HepG2 (cell line): ENCODE measurements around the gene LRP10. TPM values are rescaled to one million over a fixed set of nuclear protein-coding genes. Genes with fewer than 3 reads are reported as not detected.
A peak's percentile ranks its signal among the peaks of the same experiment; 100 is the strongest.

Source experiments
- CBX5 ChIP-seq: sonication (generic); formaldehyde crosslinking; IDR thresholded peaks from 2 replicates; pipeline ENCODE4 v1.4.0; 2020; ENCODE audit warnings: missing genetic modification reagents, borderline replicate concordance
- CC2D1A ChIP-seq: sonication (generic); formaldehyde crosslinking; IDR thresholded peaks from 2 replicates; pipeline ENCODE4 v1.8.1; 2023; ENCODE audit warnings: mild to moderate bottlenecking, missing genetic modification reagents
- DR1 ChIP-seq: sonication (generic); formaldehyde crosslinking; IDR thresholded peaks from 2 replicates; pipeline ENCODE4 v1.8.0; 2021; ENCODE audit warnings: mild to moderate bottlenecking, missing genetic modification reagents, inconsistent platforms
- ELF3 ChIP-seq: IDR thresholded peaks from 2 replicates; pipeline ENCODE4 v1.6.1; 2016; ENCODE audit warnings: missing genetic modification reagents, missing compliant biosample characterization
- IKZF1 ChIP-seq: fragments of 450-650 bp; IDR thresholded peaks from 2 replicates; pipeline ENCODE4 v1.7.1; 2016
- NR3C1 ChIP-seq: sonication (generic); formaldehyde crosslinking; IDR thresholded peaks from 2 replicates; pipeline ENCODE4 v1.4.0; 2020; ENCODE audit warnings: missing genetic modification reagents
- PHF20 ChIP-seq: sonication (generic); formaldehyde crosslinking; IDR thresholded peaks from 2 replicates; pipeline ENCODE4 v1.5.0; 2020; ENCODE audit warnings: mild to moderate bottlenecking, missing genetic modification reagents
- ZFP90 ChIP-seq: sonication (generic); formaldehyde crosslinking; IDR thresholded peaks from 2 replicates; pipeline ENCODE4 v1.8.0; 2022; ENCODE audit warnings: missing genetic modification reagents, mild to moderate bottlenecking, inconsistent platforms, borderline replicate concordance
- ZNF136 ChIP-seq: sonication (generic); formaldehyde crosslinking; IDR thresholded peaks from 2 replicates; pipeline ENCODE4 v1.8.1; 2022; ENCODE audit warnings: low read depth, mild to moderate bottlenecking, moderate library complexity, missing genetic modification reagents
- ZNF552 ChIP-seq: sonication (generic); formaldehyde crosslinking; IDR thresholded peaks from 2 replicates; pipeline ENCODE4 v1.9.0; 2022; ENCODE audit warnings: missing genetic modification reagents, mild to moderate bottlenecking, borderline replicate concordance
- ZNF672 ChIP-seq: sonication (generic); formaldehyde crosslinking; IDR thresholded peaks from 2 replicates; pipeline ENCODE4 v1.8.1; 2022; ENCODE audit warnings: missing genetic modification reagents
- ZNF674 ChIP-seq: sonication (generic); formaldehyde crosslinking; IDR thresholded peaks from 2 replicates; pipeline ENCODE4 v1.5.0; 2020; ENCODE audit warnings: low read depth, mild to moderate bottlenecking, missing genetic modification reagents
- polyA plus RNA-seq, 8 experiments: library from polyadenylated mRNA; depleted of rRNA in 3 of 8; stranded (reverse) in 7 of 8; unstranded in 1 of 8; fragments of >200 nt; fragmentation: Illumina TruSeq in 4 of 8; extraction: Trizol in 4 of 8; gene quantifications; 2 replicates each; pipeline versions ENCODE4 v1.2.1 to v1.2.3, GENCODE V29; 2011 to 2016; ENCODE audit warnings: low read depth in 4 of 8, missing spikeins in 1 of 8, mixed read lengths in 1 of 8; ENCODE audit not compliant: insufficient read depth in 1 of 8
- total RNA-seq, 5 experiments: library from RNA; depleted of rRNA; stranded (reverse); fragments of >200 nt; fragmentation: Illumina TruSeq; extraction: Trizol; gene quantifications; 2 replicates each; pipeline ENCODE4 v1.2.3, GENCODE V29; 2016; ENCODE audit warnings: low read depth in 1 of 5
- TF ChIP-seq, protein P1 (sequence below): sonication (generic); formaldehyde crosslinking; IDR thresholded peaks from 2 replicates; pipeline ENCODE4 v1.5.1; 2020; ENCODE audit warnings: mild to moderate bottlenecking, missing genetic modification reagents, moderate library complexity
- TF ChIP-seq, protein P2 (sequence below): sonication (generic); formaldehyde crosslinking; IDR thresholded peaks from 2 replicates; pipeline ENCODE4 v1.9.0; 2021; ENCODE audit warnings: missing genetic modification reagents, borderline replicate concordance
- TF ChIP-seq, protein P3 (sequence below): sonication (generic); formaldehyde crosslinking; IDR thresholded peaks from 2 replicates; pipeline ENCODE4 v1.8.1; 2023; ENCODE audit warnings: mild to moderate bottlenecking, missing genetic modification reagents, borderline replicate concordance
- TF ChIP-seq, protein P4 (sequence below): sonication (generic); formaldehyde crosslinking; IDR thresholded peaks from 2 replicates; pipeline ENCODE4 v1.4.0; 2020; ENCODE audit warnings: mild to moderate bottlenecking, missing genetic modification reagents
- TF ChIP-seq, protein P5 (sequence below): sonication (generic); formaldehyde crosslinking; IDR thresholded peaks from 2 replicates; pipeline ENCODE4 v1.4.0; 2020; ENCODE audit warnings: missing genetic modification reagents, borderline replicate concordance

Gene LRP10
- total and polyA plus RNA-seq, 2 of the 13 experiments (the other 11 are each of a cell fraction or from before 2014, with no cell fraction given) = 16.9 to 45.2 TPM

DNA sequence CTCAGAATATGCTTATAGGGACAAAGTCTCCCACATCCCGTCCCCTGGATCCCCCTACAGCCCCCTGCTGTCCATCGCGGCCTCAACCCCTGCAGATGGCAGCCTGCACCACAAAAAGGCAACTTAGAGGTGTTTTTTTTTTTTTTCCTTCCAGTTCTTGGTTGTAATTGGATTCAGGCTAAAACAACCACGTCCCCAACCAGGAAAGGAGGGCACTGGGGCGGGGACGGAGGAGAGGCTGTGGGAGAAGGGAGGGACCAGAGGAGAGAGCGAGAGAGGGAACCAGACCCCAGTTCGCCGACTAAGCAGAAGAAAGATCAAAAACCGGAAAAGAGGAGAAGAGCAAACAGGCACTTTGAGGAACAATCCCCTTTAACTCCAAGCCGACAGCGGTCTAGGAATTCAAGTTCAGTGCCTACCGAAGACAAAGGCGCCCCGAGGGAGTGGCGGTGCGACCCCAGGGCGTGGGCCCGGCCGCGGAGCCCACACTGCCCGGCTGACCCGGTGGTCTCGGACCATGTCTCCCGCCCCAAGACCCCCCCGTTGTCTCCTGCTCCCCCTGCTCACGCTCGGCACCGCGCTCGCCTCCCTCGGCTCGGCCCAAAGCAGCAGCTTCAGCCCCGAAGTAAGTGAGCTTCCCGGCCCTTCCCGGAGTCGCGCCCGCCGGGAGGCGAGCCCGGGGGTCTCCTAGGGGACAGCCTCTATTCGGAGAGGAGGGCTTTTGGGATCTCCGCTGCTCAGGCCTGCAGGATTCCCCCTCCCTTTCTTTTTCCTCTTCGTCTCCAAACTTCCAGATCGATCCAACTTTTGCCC is 35.0 kb upstream of the LRP10 start, which contains the start of gene MMP14 (continued):
- TF ChIP-seq, protein P1, sequence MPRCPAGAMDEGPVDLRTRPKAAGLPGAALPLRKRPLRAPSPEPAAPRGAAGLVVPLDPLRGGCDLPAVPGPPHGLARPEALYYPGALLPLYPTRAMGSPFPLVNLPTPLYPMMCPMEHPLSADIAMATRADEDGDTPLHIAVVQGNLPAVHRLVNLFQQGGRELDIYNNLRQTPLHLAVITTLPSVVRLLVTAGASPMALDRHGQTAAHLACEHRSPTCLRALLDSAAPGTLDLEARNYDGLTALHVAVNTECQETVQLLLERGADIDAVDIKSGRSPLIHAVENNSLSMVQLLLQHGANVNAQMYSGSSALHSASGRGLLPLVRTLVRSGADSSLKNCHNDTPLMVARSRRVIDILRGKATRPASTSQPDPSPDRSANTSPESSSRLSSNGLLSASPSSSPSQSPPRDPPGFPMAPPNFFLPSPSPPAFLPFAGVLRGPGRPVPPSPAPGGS (CRISPR knock-in tag) = 0 out of 2 replicates have a peak, but pooled peaks have one; percentile 8
- TF ChIP-seq ZNF672 (no peak), NR3C1 (CRISPR knock-in tag) (no peak), ELF3 (CRISPR knock-in tag) (no peak), CC2D1A (CRISPR knock-in tag) (no peak; the same call in 1 of the 2 replicates), IKZF1 (no peak), DR1 (no peak), ZNF136 (no peak), CBX5 (no peak), ZFP90 (CRISPR knock-in tag) (peak; percentile 70), PHF20 (no peak), ZNF674 (CRISPR knock-in tag) (no peak), ZNF552 (CRISPR knock-in tag) (no peak)
- TF ChIP-seq, protein P2, sequence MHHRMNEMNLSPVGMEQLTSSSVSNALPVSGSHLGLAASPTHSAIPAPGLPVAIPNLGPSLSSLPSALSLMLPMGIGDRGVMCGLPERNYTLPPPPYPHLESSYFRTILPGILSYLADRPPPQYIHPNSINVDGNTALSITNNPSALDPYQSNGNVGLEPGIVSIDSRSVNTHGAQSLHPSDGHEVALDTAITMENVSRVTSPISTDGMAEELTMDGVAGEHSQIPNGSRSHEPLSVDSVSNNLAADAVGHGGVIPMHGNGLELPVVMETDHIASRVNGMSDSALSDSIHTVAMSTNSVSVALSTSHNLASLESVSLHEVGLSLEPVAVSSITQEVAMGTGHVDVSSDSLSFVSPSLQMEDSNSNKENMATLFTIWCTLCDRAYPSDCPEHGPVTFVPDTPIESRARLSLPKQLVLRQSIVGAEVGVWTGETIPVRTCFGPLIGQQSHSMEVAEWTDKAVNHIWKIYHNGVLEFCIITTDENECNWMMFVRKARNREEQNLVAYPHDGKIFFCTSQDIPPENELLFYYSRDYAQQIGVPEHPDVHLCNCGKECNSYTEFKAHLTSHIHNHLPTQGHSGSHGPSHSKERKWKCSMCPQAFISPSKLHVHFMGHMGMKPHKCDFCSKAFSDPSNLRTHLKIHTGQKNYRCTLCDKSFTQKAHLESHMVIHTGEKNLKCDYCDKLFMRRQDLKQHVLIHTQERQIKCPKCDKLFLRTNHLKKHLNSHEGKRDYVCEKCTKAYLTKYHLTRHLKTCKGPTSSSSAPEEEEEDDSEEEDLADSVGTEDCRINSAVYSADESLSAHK = no peak
- TF ChIP-seq, protein P3, sequence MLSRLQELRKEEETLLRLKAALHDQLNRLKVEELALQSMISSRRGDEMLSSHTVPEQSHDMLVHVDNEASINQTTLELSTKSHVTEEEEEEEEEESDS = peak; percentile 41; the same call in 1 of the 2 replicates
- TF ChIP-seq, protein P4, sequence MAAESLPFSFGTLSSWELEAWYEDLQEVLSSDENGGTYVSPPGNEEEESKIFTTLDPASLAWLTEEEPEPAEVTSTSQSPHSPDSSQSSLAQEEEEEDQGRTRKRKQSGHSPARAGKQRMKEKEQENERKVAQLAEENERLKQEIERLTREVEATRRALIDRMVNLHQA = no peak
- TF ChIP-seq, protein P5, sequence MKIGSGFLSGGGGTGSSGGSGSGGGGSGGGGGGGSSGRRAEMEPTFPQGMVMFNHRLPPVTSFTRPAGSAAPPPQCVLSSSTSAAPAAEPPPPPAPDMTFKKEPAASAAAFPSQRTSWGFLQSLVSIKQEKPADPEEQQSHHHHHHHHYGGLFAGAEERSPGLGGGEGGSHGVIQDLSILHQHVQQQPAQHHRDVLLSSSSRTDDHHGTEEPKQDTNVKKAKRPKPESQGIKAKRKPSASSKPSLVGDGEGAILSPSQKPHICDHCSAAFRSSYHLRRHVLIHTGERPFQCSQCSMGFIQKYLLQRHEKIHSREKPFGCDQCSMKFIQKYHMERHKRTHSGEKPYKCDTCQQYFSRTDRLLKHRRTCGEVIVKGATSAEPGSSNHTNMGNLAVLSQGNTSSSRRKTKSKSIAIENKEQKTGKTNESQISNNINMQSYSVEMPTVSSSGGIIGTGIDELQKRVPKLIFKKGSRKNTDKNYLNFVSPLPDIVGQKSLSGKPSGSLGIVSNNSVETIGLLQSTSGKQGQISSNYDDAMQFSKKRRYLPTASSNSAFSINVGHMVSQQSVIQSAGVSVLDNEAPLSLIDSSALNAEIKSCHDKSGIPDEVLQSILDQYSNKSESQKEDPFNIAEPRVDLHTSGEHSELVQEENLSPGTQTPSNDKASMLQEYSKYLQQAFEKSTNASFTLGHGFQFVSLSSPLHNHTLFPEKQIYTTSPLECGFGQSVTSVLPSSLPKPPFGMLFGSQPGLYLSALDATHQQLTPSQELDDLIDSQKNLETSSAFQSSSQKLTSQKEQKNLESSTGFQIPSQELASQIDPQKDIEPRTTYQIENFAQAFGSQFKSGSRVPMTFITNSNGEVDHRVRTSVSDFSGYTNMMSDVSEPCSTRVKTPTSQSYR (CRISPR knock-in tag) = no peak
